Caco-2 (cell line): ENCODE measurements around the gene PTTG1IP. TPM values are rescaled to one million over a fixed set of nuclear protein-coding genes. Genes with fewer than 3 reads are reported as not detected.

Experiments used
- BruUV-seq: library from RNA; stranded (reverse); fragments of 400-500 nt; replicated peaks from 2 replicates; lab custom pipeline; 2021; lab: Mats Ljungman, UMichigan
- CTCF ChIA-PET: fragments of 300-600 bp; sonication (Branson Sonifier 250); formaldehyde crosslinking; loops from one replicate; lab custom pipeline; 2022; ENCODE audit warnings: antibody characterized with exemption; lab: Charles Lee
- POLR2A ChIA-PET: fragments of 300-600 bp; sonication (Branson Sonifier 250); formaldehyde crosslinking; loops from one replicate; lab custom pipeline; 2022; ENCODE audit warnings: antibody characterized with exemption; lab: Charles Lee
- DNase-seq, 2 experiments: peaks; one replicate each; pipeline versions ENCODE4 v3.0.0 to v3.0.0-alpha.2; 2020 to 2022
- H3K27me3 ChIP-seq: replicated peaks from 2 replicates; pipeline ENCODE4 v1.6.0; 2011; ENCODE audit warnings: low read length; ENCODE audit not compliant: control insufficient read depth, insufficient read depth
- H3K36me3 ChIP-seq: 2 replicates; pipeline ENCODE4 v1.5.1; 2011; ENCODE audit warnings: low read length; ENCODE audit not compliant: control insufficient read depth, insufficient read depth
- H3K4me1 ChIP-seq: fragments of 250-450 bp; sonication (Bioruptor Pico); 2 replicates; pipeline ENCODE4 v1.5.1; 2020; ENCODE audit warnings: mild to moderate bottlenecking
- H3K4me3 ChIP-seq: 2 replicates; pipeline ENCODE4 v1.5.1; 2011; ENCODE audit warnings: low read depth, mild to moderate bottlenecking, control low read depth, low read length
- H3K9me3 ChIP-seq: fragments of 250-450 bp; sonication (Bioruptor Pico); 2 replicates; pipeline ENCODE4 v1.5.1; 2020; ENCODE audit warnings: mild to moderate bottlenecking, moderate library complexity
- H3K27ac Mint-ChIP-seq: one replicate; pipeline ENCODE4 v1.8.0; 2022; ENCODE audit warnings: mixed read lengths; ENCODE audit not compliant: unreplicated experiment
- H3K27me3 Mint-ChIP-seq: one replicate; pipeline ENCODE4 v1.8.0; 2022; ENCODE audit warnings: mixed read lengths; ENCODE audit not compliant: insufficient read depth, unreplicated experiment
- H3K36me3 Mint-ChIP-seq: one replicate; pipeline ENCODE4 v1.8.0; 2022; ENCODE audit warnings: mild to moderate bottlenecking, mixed read lengths; ENCODE audit not compliant: insufficient read depth, unreplicated experiment
- H3K4me1 Mint-ChIP-seq: one replicate; pipeline ENCODE4 v1.8.0; 2022; ENCODE audit warnings: low read depth, mixed read lengths; ENCODE audit not compliant: unreplicated experiment
- H3K4me3 Mint-ChIP-seq: one replicate; pipeline ENCODE4 v1.8.0; 2022; ENCODE audit warnings: mild to moderate bottlenecking, moderate library complexity, mixed read lengths; ENCODE audit not compliant: unreplicated experiment
- H3K9me3 Mint-ChIP-seq: one replicate; pipeline ENCODE4 v1.8.0; 2022; ENCODE audit warnings: mixed read lengths; ENCODE audit not compliant: unreplicated experiment
- CTCF ChIP-seq, 2 experiments: fragments of 200-600 bp in 1 of 2; IDR thresholded peaks; 1 replicate in 1 of 2; 2 replicates in 1 of 2; pipeline versions ENCODE4 v1.5.1 to v1.8.0; 2011 to 2022; ENCODE audit warnings: antibody characterized with exemption in 1 of 2, control low read depth in 1 of 2, inconsistent platforms in 1 of 2, low read depth in 1 of 2, low read length in 1 of 2, mild to moderate bottlenecking in 1 of 2, moderate library complexity in 1 of 2; ENCODE audit not compliant: insufficient read depth in 1 of 2, severe bottlenecking in 1 of 2, unreplicated experiment in 1 of 2
- intact Hi-C: fragments of 100-400 bp; cut with micrococcal nuclease; formaldehyde crosslinking; loops from one replicate; pipeline ENCODE4 v1.10.0; 2022; ENCODE audit not compliant: unreplicated experiment
- total RNA-seq: library from RNA; stranded (reverse); gene quantifications from 2 replicates; pipeline ENCODE4 v1.2.3, GENCODE V29; 2022

PTTG1IP gene
- total RNA-seq, 1 experiment from 2014 or later = 296 TPM

GRCh38 chr21:44838951-44839350, 34.5 kb downstream of the PTTG1IP start:
- ChIA-PET POLR2A (no interaction called here), CTCF (no interaction called here)
- H3K4me1 Mint-ChIP-seq = no peaks in the 10 kb centered on the region
- no peaks in the 10 kb centered on the region for H3K27me3 Mint-ChIP-seq
- no peak for DNase-seq
- H3K27me3 ChIP-seq = no peaks in the 10 kb centered on the region
- intact Hi-C loops = loop anchor here (5.0 kb wide), 1 partner anchor 33 kb away; the partner anchor contains the start of gene PTTG1IP
- no peaks in the 10 kb centered on the region for H3K9me3 Mint-ChIP-seq
- TF ChIP-seq CTCF (IDR thresholded peaks at IDR 0.05; ENCODE audit: insufficient read depth in 1 of 2, low read depth in 1 of 2, low read length in 1 of 2, severe bottlenecking in 1 of 2, unreplicated experiment in 1 of 2) = no peak
- no TSS peak for BruUV-seq
- peaks cover 10% of the 10 kb centered on the region for H3K4me1 ChIP-seq
- H3K36me3 ChIP-seq = no peaks in the 10 kb centered on the region
- H3K4me3 ChIP-seq = no peak overlapping the region
- H3K4me3 Mint-ChIP-seq = no peak overlapping the region
- no peaks in the 10 kb centered on the region for H3K9me3 ChIP-seq
- peaks cover 8% of the 10 kb centered on the region for H3K36me3 Mint-ChIP-seq
- H3K27ac Mint-ChIP-seq = no peak overlapping the region

DNA sequence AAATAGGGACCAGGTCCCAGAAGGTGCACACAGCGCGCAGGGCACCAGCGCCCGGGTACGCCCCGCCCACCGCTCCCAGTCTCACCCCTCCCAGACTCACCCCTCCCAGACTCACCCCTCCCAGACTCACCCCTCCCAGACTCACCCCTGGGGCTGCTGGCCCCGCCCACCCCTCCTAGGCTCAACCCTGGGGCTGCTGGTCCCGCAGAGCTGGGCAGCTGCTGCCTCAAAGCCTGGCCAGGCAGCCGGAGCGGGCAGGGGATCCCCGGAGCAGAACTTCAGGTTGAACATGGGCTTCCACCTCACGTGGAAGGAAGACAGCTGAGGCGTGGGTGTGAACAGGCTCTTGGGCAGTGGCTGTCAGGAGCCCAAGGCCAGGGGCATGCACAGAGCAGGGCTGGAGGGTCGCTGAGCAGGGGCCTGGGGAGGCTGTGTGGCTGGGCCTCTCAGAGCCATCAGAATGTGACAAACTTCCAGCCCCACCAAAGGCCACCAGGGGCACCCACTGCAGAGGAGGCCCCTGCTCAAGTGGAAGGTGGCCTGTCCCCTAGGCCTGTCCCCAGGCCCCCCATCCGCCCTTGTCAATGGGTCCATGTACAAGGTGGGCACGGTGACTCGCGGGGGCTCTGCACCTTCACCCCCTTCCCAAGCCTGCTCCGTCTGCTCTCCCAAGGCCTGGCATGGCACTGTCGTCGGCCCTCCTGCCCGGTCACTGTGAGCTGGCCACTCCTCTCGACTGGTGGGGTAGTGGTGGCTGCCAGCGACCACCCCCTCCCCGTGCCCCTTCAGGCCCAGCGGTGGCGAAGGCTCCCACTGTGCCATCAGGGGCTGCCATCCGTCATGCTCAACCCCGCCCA, 35.2 kb downstream of the PTTG1IP start:
- Mint-ChIP-seq H3K27ac (no peak overlapping the region), H3K9me3 (no peaks in the 10 kb centered on the region), H3K27me3 (no peaks in the 10 kb centered on the region), H3K4me3 (no peak overlapping the region), H3K36me3 (peaks cover 4% of the 10 kb centered on the region), H3K4me1 (no peaks in the 10 kb centered on the region)
- ChIA-PET CTCF (interaction anchor here (0.7 kb wide), 1 partner anchor 37 kb away, joined by 3 read pairs; no protein-coding TSS in a partner anchor), POLR2A (no interaction called here)
- BruUV-seq = no TSS peak
- Histone ChIP-seq H3K4me1 (peaks cover 10% of the 10 kb centered on the region), H3K36me3 (no peaks in the 10 kb centered on the region), H3K27me3 (no peaks in the 10 kb centered on the region), H3K4me3 (no peak overlapping the region), H3K9me3 (no peaks in the 10 kb centered on the region)
- intact Hi-C loops = loop anchor here (5.0 kb wide), 1 partner anchor 34 kb away; the partner anchor contains the start of gene PTTG1IP
- TF ChIP-seq CTCF (IDR thresholded peaks at IDR 0.05; ENCODE audit: insufficient read depth in 1 of 2, low read depth in 1 of 2, low read length in 1 of 2, severe bottlenecking in 1 of 2, unreplicated experiment in 1 of 2) = no peak
- DNase-seq = no peak

GRCh38 chr21:44837537-44837936, 36.0 kb downstream of the PTTG1IP start:
- no peaks in the 10 kb centered on the region for H3K4me1 Mint-ChIP-seq
- no peak for DNase-seq
- intact Hi-C loops = loop anchor here (5.0 kb wide), 1 partner anchor 35 kb away; the partner anchor contains the start of gene PTTG1IP
- H3K4me3 ChIP-seq = no peak overlapping the region
- H3K36me3 Mint-ChIP-seq = peaks cover 4% of the 10 kb centered on the region
- no peak overlapping the region for H3K27ac Mint-ChIP-seq
- no peak for TF ChIP-seq CTCF (IDR thresholded peaks at IDR 0.05; ENCODE audit: insufficient read depth in 1 of 2, low read depth in 1 of 2, low read length in 1 of 2, severe bottlenecking in 1 of 2, unreplicated experiment in 1 of 2)
- H3K27me3 Mint-ChIP-seq = no peaks in the 10 kb centered on the region
- H3K36me3 ChIP-seq = no peaks in the 10 kb centered on the region
- CTCF ChIA-PET = no interaction called here
- no peaks in the 10 kb centered on the region for H3K9me3 ChIP-seq
- H3K9me3 Mint-ChIP-seq = no peaks in the 10 kb centered on the region
- POLR2A ChIA-PET = no interaction called here
- no TSS peak for BruUV-seq
- peaks cover 10% of the 10 kb centered on the region for H3K4me1 ChIP-seq
- no peaks in the 10 kb centered on the region for H3K27me3 ChIP-seq
- H3K4me3 Mint-ChIP-seq = no peak overlapping the region
